ENCODE measurements around the gene ANKRD17. TPM values are rescaled to one million over a fixed set of nuclear protein-coding genes. Genes with fewer than 3 reads are reported as not detected.

Gene ANKRD17
- total RNA-seq, 6 experiments from 2014 or later: 25.1 to 34.0 (median 28.1) TPM

GRCh38 chr4:73221734-73222133 lies 36.9 kb downstream of the ANKRD17 start:
- TF ChIP-seq CTCF (IDR thresholded peaks at IDR 0.05) (no peak), POLR2A (IDR thresholded peaks at IDR 0.05) (no peak)
- DNase-seq (no peak), ATAC-seq (peak in 1 of 4 donors; percentile 11)
- Histone ChIP-seq H3K4me3 (no peak overlapping the region), H3K9me3 (no peaks in the 10 kb centered on the region), H3K4me1 (peaks cover 0 to 21% (median 6%) of the 10 kb centered on the region in 4 donors), H3K36me3 (no peaks in the 10 kb centered on the region), H3K27me3 (no peaks in the 10 kb centered on the region), H3K27ac (no peak overlapping the region)
- WGBS (ENCODE audit: insufficient coverage, low coverage, low lambda C conversion rate, missing lambda C conversion rate): 97% methylated on average over 2 of the region's 2 CpGs
- intact Hi-C loops (cut with DNase I): no loop called here

- DNase-seq: no peak
- TF ChIP-seq CTCF (IDR thresholded peaks at IDR 0.05) (no peak), POLR2A (IDR thresholded peaks at IDR 0.05) (no peak)
- Histone ChIP-seq H3K9me3 (no peaks in the 10 kb centered on the region), H3K4me1 (peaks cover 0 to 21% (median 6%) of the 10 kb centered on the region in 4 donors), H3K36me3 (no peaks in the 10 kb centered on the region), H3K27ac (no peak overlapping the region), H3K4me3 (no peak overlapping the region), H3K27me3 (no peaks in the 10 kb centered on the region)
- intact Hi-C loops (cut with DNase I): no loop called here
- ATAC-seq: no peak
Observed at GRCh38 chr4:73220815-73221214, 37.8 kb downstream of the ANKRD17 start.

GRCh38 chr4:73213916-73214653 lies 44.5 kb downstream of the ANKRD17 start:
- H3K27ac ChIP-seq: no peak overlapping the region
- intact Hi-C loops (cut with DNase I): no loop called here

GRCh38 chr4:73212982-73213730 lies 45.4 kb downstream of the ANKRD17 start:
- no peak overlapping the region for H3K27ac ChIP-seq
- no peaks in the 10 kb centered on the region for H3K27me3 ChIP-seq
- H3K9me3 ChIP-seq: no peaks in the 10 kb centered on the region
- no peak for ATAC-seq
- TF ChIP-seq POLR2A (IDR thresholded peaks at IDR 0.05) (no peak), CTCF (IDR thresholded peaks at IDR 0.05) (no peak)
- no peak overlapping the region for H3K4me3 ChIP-seq
- 91% methylated on average over 1 of the region's 1 CpG for WGBS (ENCODE audit: insufficient coverage, low coverage, low lambda C conversion rate, missing lambda C conversion rate)
- H3K4me1 ChIP-seq: peaks cover 0 to 4% (median 0%) of the 10 kb centered on the region in 4 donors
- no peaks in the 10 kb centered on the region for H3K36me3 ChIP-seq
- intact Hi-C loops (cut with DNase I): no loop called here
- DNase-seq: no peak

More at GRCh38 chr4:73213916-73214653, 44.5 kb downstream of the ANKRD17 start:
- TF ChIP-seq POLR2A (IDR thresholded peaks at IDR 0.05): no peak
- Histone ChIP-seq H3K4me1 (peaks cover 0 to 4% (median 0%) of the 10 kb centered on the region in 4 donors), H3K27me3 (no peaks in the 10 kb centered on the region), H3K36me3 (no peaks in the 10 kb centered on the region), H3K9me3 (no peaks in the 10 kb centered on the region), H3K4me3 (no peak overlapping the region)
- no peak for DNase-seq
- 71% methylated on average over 2 of the region's 2 CpGs for WGBS (ENCODE audit: insufficient coverage, low coverage, low lambda C conversion rate, missing lambda C conversion rate)
- peak in 1 of 4 donors; percentile 49 for ATAC-seq

GRCh38 chr4:73211968-73212367 lies 46.6 kb downstream of the ANKRD17 start:
- 93% methylated on average over 1 of the region's 1 CpG for WGBS (ENCODE audit: insufficient coverage, low coverage, low lambda C conversion rate, missing lambda C conversion rate)
- H3K9me3 ChIP-seq: no peaks in the 10 kb centered on the region

More at GRCh38 chr4:73211968-73212367, 46.6 kb downstream of the ANKRD17 start:
- no peaks in the 10 kb centered on the region for H3K36me3 ChIP-seq
- no peak overlapping the region for H3K27ac ChIP-seq
- no peak for DNase-seq
- TF ChIP-seq CTCF (IDR thresholded peaks at IDR 0.05) (no peak), POLR2A (IDR thresholded peaks at IDR 0.05) (no peak)
- no peaks in the 10 kb centered on the region for H3K27me3 ChIP-seq
- no peak for ATAC-seq
- intact Hi-C loops (cut with DNase I): no loop called here
- peaks cover 0 to 4% (median 0%) of the 10 kb centered on the region in 4 donors for H3K4me1 ChIP-seq
- H3K4me3 ChIP-seq: no peak overlapping the region

All from right lobe of liver (tissue), 6 donors.